Ascending aorta (tissue), 2 donors: ENCODE data around the gene FBXO39. TPM values are rescaled to one million over a fixed set of nuclear protein-coding genes. Genes with fewer than 3 reads are reported as not detected.
"Not testable (repeated sequence)": the region's sequence is repeated elsewhere in the genome, so short reads cannot be mapped to it uniquely, and the experiment has no call there.

Source experiments
- DNase-seq, 2 donors: peaks; one replicate each; pipeline ENCODE4 v3.0.0-alpha.2; 2019; ENCODE audit warnings: low spot score in 2 of 2
- H3K27ac ChIP-seq, 2 donors: fragments of 200-600 bp; sonication (generic); one replicate each; pipeline ENCODE4 v1.5.1; 2016 to 2017; ENCODE audit warnings: mild to moderate bottlenecking in 1 of 2
- H3K27me3 ChIP-seq: fragments of 200-600 bp; sonication (generic); one replicate; pipeline ENCODE4 v1.5.1; 2017
- H3K36me3 ChIP-seq, 2 donors: fragments of 200-600 bp; sonication (generic); one replicate each; pipeline ENCODE4 v1.5.1; 2016
- H3K4me1 ChIP-seq, 2 donors: fragments of 200-600 bp; sonication (generic); one replicate each; pipeline ENCODE4 v1.5.1; 2016 to 2017; ENCODE audit warnings: mild to moderate bottlenecking in 1 of 2
- H3K4me3 ChIP-seq, 2 donors: fragments of 200-600 bp; sonication (generic); one replicate each; pipeline ENCODE4 v1.5.1; 2016 to 2017; ENCODE audit warnings: mild to moderate bottlenecking in 1 of 2
- H3K9me3 ChIP-seq, 2 donors: fragments of 200-600 bp; sonication (generic); one replicate each; pipeline ENCODE4 v1.5.1; 2016
- intact Hi-C: fragments of 100-400 bp; cut with DNase I; formaldehyde crosslinking; loops from one replicate; pipeline ENCODE4 v1.15.1; 2023
- total RNA-seq: library from RNA; depleted of rRNA; stranded (reverse); fragments of >200 nt; gene quantifications from one replicate; pipeline ENCODE4 v1.1.0, GENCODE V29; 2016
- TF ChIP-seq, protein P1 (sequence below), 3 experiments: fragments of 200-600 bp in 2 of 3; fragments of 450-650 bp in 1 of 3; sonication (generic) in 2 of 3; IDR thresholded peaks; one replicate each; pipeline ENCODE4 v1.5.1; 2016 to 2019; ENCODE audit warnings: antibody characterized with exemption in 3 of 3, mild to moderate bottlenecking in 1 of 3, moderate library complexity in 1 of 3

Gene FBXO39
- total RNA-seq, 1 donor from 2014 or later = not detected

DNA sequence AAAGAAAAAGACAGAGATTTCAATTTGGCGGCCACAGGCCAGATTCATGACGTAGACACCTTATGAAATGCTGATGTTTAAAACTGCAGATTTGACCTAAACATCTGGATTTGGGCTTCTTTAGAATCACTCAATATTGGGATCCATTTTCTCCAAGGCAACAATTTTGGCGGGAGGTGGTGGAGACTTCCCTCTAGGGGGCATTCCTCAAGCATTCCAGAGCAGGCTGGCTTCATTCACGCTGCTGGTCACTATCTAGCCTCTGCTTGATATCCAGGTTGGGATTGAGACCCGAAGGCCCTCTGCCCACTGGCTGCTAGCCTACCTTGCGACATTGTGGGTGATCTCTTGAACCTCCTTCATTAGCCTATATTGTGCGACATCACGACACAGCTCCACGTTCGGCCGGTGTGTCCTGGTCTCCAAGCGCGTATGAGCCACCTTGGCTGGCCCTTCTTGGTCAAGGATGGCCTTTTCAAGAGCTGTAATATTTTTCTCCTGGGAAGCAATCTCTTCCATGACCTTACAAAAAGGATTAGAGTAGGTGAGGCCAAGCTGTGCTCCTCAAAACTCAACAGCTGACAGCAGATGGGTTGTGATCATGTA is 24.5 kb downstream of the FBXO39 start:
- no peaks in the 10 kb centered on the region for H3K9me3 ChIP-seq
- no peak overlapping the region for H3K27ac ChIP-seq
- TF ChIP-seq, protein P1, sequence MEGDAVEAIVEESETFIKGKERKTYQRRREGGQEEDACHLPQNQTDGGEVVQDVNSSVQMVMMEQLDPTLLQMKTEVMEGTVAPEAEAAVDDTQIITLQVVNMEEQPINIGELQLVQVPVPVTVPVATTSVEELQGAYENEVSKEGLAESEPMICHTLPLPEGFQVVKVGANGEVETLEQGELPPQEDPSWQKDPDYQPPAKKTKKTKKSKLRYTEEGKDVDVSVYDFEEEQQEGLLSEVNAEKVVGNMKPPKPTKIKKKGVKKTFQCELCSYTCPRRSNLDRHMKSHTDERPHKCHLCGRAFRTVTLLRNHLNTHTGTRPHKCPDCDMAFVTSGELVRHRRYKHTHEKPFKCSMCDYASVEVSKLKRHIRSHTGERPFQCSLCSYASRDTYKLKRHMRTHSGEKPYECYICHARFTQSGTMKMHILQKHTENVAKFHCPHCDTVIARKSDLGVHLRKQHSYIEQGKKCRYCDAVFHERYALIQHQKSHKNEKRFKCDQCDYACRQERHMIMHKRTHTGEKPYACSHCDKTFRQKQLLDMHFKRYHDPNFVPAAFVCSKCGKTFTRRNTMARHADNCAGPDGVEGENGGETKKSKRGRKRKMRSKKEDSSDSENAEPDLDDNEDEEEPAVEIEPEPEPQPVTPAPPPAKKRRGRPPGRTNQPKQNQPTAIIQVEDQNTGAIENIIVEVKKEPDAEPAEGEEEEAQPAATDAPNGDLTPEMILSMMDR (IDR thresholded peaks at IDR 0.05) = no peak
- intact Hi-C loops = no loop called here
- no peak for DNase-seq
- no peaks in the 10 kb centered on the region for H3K4me1 ChIP-seq
- H3K36me3 ChIP-seq = no peaks in the 10 kb centered on the region
- H3K27me3 ChIP-seq = no peaks in the 10 kb centered on the region
- H3K4me3 ChIP-seq = no peak overlapping the region

DNA sequence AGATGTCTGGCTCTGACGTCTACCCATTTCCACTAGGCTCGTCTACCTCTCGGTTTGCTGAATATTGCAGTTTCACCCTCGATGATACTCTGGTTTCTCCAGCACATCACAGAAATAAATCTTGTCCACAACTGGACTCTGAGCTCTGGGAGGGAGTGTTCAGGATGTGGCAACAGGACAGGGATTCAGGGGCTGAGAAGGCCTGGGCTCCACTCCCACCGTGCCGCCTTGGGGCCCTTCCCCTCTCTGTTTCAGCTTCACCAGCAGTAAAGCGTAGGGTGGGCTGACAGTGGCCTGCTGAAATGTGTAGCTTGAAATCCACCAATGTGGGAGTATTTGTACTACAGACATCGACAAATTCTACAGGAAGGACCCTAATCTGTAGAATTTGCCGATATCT is 35.5 kb downstream of the FBXO39 start:
- Histone ChIP-seq H3K27me3 (no peaks in the 10 kb centered on the region), H3K27ac (no peak overlapping the region), H3K4me3 (no peak overlapping the region), H3K4me1 (no peaks in the 10 kb centered on the region), H3K9me3 (no peaks in the 10 kb centered on the region), H3K36me3 (no peaks in the 10 kb centered on the region)
- intact Hi-C loops = no loop called here
- no peak for DNase-seq
- TF ChIP-seq, protein P1 (IDR thresholded peaks at IDR 0.05) = no peak

DNA sequence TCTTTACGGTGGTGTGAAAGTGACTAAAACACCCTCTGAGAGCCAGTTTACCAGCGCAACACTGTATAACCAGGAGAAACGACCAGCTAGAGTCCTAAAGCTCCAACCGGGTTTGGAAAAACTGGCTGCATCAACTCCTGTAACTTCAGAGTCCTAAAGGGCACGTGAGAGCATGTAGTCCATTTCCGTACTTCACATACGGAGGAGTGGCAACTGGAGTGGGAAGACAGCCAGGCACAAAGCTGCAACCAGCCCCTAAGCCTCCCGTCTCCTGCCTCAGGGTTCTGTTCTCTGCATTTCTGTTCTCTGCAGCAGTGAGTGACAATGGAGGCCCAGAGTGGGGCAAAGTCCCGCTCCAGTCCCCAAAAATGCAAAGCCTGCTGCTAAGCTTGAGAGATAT is 36.3 kb downstream of the FBXO39 start:
- no peaks in the 10 kb centered on the region for H3K27me3 ChIP-seq
- no peaks in the 10 kb centered on the region for H3K36me3 ChIP-seq
- H3K27ac ChIP-seq = no peak overlapping the region
- no peaks in the 10 kb centered on the region for H3K9me3 ChIP-seq
- TF ChIP-seq, protein P1 (IDR thresholded peaks at IDR 0.05) = no peak
- no peaks in the 10 kb centered on the region for H3K4me1 ChIP-seq
- intact Hi-C loops = no loop called here
- no peak overlapping the region for H3K4me3 ChIP-seq
- DNase-seq = no peak

DNA sequence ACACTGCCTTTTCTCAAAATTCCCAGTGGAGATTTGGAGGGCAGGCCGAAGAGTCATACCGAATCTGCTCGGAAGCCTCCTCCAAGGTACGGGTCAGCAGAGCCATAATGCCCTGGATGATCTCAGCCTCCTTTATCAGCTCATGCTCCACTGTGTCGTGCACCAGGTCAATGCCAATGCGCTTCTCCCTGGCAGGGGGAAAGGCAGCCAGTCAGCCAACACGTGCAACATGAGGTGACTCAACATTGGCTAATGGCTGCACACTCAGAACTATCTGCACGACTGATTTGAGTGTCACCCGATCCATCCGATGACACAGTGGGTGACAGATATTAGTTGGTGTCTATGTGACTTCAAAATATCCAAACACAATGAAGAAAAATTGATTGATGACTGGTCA is 39.8 kb downstream of the FBXO39 start:
- no peaks in the 10 kb centered on the region for H3K36me3 ChIP-seq
- TF ChIP-seq, protein P1 (IDR thresholded peaks at IDR 0.05) = no peak
- no peak for DNase-seq
- no peaks in the 10 kb centered on the region for H3K27me3 ChIP-seq
- H3K27ac ChIP-seq = no peak overlapping the region
- no peaks in the 10 kb centered on the region for H3K9me3 ChIP-seq
- no peak overlapping the region for H3K4me3 ChIP-seq
- intact Hi-C loops = no loop called here
- no peaks in the 10 kb centered on the region for H3K4me1 ChIP-seq

DNA sequence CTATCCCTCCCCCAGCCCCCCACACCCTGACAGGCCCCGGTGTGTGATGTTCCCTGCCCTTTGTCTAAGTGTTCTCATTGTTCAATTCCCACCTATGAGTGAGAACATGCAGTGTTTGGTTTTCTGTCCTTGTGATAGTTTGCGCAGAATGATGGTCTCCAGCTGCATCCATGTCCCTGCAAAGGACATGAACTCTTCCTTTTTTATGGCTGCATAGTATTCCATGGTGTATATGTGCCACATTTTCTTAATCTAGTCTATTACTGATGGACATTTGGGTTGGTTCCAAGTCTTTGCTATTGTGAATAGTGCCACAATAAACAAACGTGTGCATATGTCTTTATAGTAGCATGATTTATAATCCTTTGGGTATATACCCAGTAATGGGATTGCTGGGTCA is 40.4 kb downstream of the FBXO39 start:
- H3K4me1 ChIP-seq, DNase-seq, H3K4me3 ChIP-seq, H3K27me3 ChIP-seq, intact Hi-C loops, H3K27ac ChIP-seq, H3K9me3 ChIP-seq, H3K36me3 ChIP-seq: not testable (repeated sequence)

DNA sequence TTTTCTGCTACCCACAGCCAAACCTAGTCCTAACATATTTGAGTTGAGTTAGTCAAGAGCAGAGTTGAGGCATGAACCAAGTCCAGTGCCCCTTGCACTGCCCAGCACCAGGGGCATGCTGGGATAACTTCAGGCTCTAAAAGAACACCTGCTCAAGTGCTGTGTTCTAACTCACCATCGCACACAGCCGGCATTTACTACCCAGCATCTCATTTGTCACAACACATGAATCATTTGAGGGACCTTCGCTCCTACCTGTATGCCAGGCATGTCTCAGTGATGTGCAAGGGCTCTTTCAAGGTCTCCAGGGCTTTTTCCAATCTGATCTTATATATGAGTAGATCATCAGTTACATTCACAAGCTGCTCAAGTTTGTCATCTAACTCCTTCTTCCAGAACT is 42.9 kb downstream of the FBXO39 start:
- no peak for DNase-seq
- Histone ChIP-seq H3K4me1 (no peaks in the 10 kb centered on the region), H3K36me3 (no peaks in the 10 kb centered on the region), H3K9me3 (no peaks in the 10 kb centered on the region), H3K27me3 (no peaks in the 10 kb centered on the region), H3K4me3 (no peak overlapping the region), H3K27ac (no peak overlapping the region)
- intact Hi-C loops = no loop called here
- TF ChIP-seq, protein P1 (IDR thresholded peaks at IDR 0.05) = no peak
